Left lung (tissue), 10 donors: ENCODE results near the gene LAMA2. TPM values are rescaled to one million over a fixed set of nuclear protein-coding genes. Genes with fewer than 3 reads are reported as not detected.

Experiments
- ATAC-seq: fragments of 200-7000 bp; cut with Tn5 transposase; one replicate; pipeline ENCODE4 v1.9.1; 2020; ENCODE audit warnings: moderate library complexity
- DNase-seq, 4 donors: peaks; one replicate each; pipeline ENCODE4 v3.0.0-alpha.2; 2013 to 2020
- H3K27ac ChIP-seq, 2 donors: fragments of 200-600 bp; sonication (generic) in 1 of 2; one replicate each; pipeline versions ENCODE4 v1.5.0 to v1.8.0; 2020 to 2021
- H3K27me3 ChIP-seq, 2 donors: fragments of 200-600 bp; sonication (generic) in 1 of 2; one replicate each; pipeline versions ENCODE4 v1.5.0 to v1.8.0; 2020 to 2021
- H3K36me3 ChIP-seq, 2 donors: fragments of 200-600 bp; sonication (generic) in 1 of 2; one replicate each; pipeline versions ENCODE4 v1.5.0 to v1.8.0; 2020 to 2021
- H3K4me1 ChIP-seq, 2 donors: fragments of 200-600 bp; one replicate each; pipeline ENCODE4 v1.8.0; 2021
- H3K4me3 ChIP-seq, 2 donors: fragments of 200-600 bp; sonication (generic) in 1 of 2; one replicate each; pipeline versions ENCODE4 v1.5.0 to v1.8.0; 2020 to 2021; ENCODE audit warnings: mild to moderate bottlenecking in 1 of 2
- H3K9me3 ChIP-seq, 2 donors: fragments of 200-600 bp; sonication (generic) in 1 of 2; one replicate each; pipeline versions ENCODE4 v1.5.0 to v1.8.0; 2020 to 2021
- intact Hi-C, 2 donors: fragments of 100-400 bp; cut with DNase I; formaldehyde crosslinking; loops; one replicate each; pipeline versions ENCODE4 v1.11.2 to v1.14.2; 2022
- polyA plus RNA-seq, 6 donors: library from polyadenylated mRNA; unstranded; fragments of 120-200 nt; gene quantifications; one replicate each; pipeline ENCODE4 v1.2.1, GENCODE V29; 2013; ENCODE audit not compliant: insufficient read length in 6 of 6
- total RNA-seq, 2 donors: library from RNA; stranded (reverse); fragmentation: NEBNext Ultra II Directional; extraction: Animal tissue kit (Norgen Biotek cat#: 25700); gene quantifications; one replicate each; pipeline ENCODE4 v1.2.1, GENCODE V29; 2021
- TF ChIP-seq, protein P1 (sequence below), 2 donors: fragments of 200-600 bp; sonication (generic) in 1 of 2; IDR thresholded peaks; one replicate each; pipeline versions ENCODE4 v1.5.0 to v1.8.0; 2021; ENCODE audit warnings: antibody characterized with exemption in 2 of 2
- donor health status: DM: no; HTN: yes; CAD: no.
- donor health status: DM: no; HTN: no; CAD: no.

The LAMA2 gene
- total and polyA plus RNA-seq, 8 donors, result 32.7 to 91.7 (median 64.7) TPM

- intact Hi-C loops, result no loop called here
- TF ChIP-seq, protein P1, sequence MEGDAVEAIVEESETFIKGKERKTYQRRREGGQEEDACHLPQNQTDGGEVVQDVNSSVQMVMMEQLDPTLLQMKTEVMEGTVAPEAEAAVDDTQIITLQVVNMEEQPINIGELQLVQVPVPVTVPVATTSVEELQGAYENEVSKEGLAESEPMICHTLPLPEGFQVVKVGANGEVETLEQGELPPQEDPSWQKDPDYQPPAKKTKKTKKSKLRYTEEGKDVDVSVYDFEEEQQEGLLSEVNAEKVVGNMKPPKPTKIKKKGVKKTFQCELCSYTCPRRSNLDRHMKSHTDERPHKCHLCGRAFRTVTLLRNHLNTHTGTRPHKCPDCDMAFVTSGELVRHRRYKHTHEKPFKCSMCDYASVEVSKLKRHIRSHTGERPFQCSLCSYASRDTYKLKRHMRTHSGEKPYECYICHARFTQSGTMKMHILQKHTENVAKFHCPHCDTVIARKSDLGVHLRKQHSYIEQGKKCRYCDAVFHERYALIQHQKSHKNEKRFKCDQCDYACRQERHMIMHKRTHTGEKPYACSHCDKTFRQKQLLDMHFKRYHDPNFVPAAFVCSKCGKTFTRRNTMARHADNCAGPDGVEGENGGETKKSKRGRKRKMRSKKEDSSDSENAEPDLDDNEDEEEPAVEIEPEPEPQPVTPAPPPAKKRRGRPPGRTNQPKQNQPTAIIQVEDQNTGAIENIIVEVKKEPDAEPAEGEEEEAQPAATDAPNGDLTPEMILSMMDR (IDR thresholded peaks at IDR 0.05), result no peak
These were observed 326.4 kb downstream of the LAMA2 start for GRCh38 chr6:129209355-129209754.

DNA sequence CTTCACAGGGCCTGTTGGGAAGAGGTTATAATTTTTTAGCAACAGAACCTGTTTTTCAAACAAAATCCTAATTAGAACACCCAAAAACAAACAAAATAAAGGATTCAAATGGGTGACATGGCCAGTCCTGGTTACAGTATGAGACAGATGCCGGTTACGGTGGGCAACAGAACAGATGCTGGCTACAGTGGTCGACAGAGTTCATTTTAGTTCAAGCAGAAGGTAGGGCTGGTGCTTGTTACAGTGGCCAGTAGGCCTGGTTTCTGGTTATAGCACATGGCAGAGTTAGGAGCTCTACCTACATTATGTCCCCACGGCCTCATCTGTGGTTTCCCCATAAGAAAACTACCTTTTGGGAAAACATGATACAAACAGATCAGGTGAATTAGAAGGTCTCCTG is 327.7 kb downstream of the LAMA2 start:
- ATAC-seq (no peak), DNase-seq (no peak)
- no peaks in the 10 kb centered on the region for H3K9me3 ChIP-seq
- H3K27me3 ChIP-seq, result no peaks in the 10 kb centered on the region
- H3K36me3 ChIP-seq, result no peaks in the 10 kb centered on the region
- TF ChIP-seq, protein P1 (IDR thresholded peaks at IDR 0.05), result no peak
- no peak overlapping the region for H3K27ac ChIP-seq
- no peak overlapping the region for H3K4me3 ChIP-seq
- intact Hi-C loops, result no loop called here
- no peaks in the 10 kb centered on the region for H3K4me1 ChIP-seq

More at GRCh38 chr6:129209355-129209754, 326.4 kb downstream of the LAMA2 start:
- ATAC-seq (no peak), DNase-seq (no peak)
- Histone ChIP-seq H3K27me3 (no peaks in the 10 kb centered on the region), H3K9me3 (no peaks in the 10 kb centered on the region), H3K4me3 (no peak overlapping the region), H3K4me1 (no peaks in the 10 kb centered on the region), H3K36me3 (no peaks in the 10 kb centered on the region), H3K27ac (no peak overlapping the region)

- no peaks in the 10 kb centered on the region for H3K27me3 ChIP-seq
- ATAC-seq (no peak), DNase-seq (no peak)
- no peaks in the 10 kb centered on the region for H3K9me3 ChIP-seq
- no peak overlapping the region for H3K27ac ChIP-seq
- H3K4me1 ChIP-seq, result no peaks in the 10 kb centered on the region
- TF ChIP-seq, protein P1 (IDR thresholded peaks at IDR 0.05), result no peak
- H3K36me3 ChIP-seq, result no peaks in the 10 kb centered on the region
- intact Hi-C loops, result no loop called here
- no peak overlapping the region for H3K4me3 ChIP-seq
These were observed 328.7 kb downstream of the LAMA2 start for GRCh38 chr6:129211626-129212025.

DNA sequence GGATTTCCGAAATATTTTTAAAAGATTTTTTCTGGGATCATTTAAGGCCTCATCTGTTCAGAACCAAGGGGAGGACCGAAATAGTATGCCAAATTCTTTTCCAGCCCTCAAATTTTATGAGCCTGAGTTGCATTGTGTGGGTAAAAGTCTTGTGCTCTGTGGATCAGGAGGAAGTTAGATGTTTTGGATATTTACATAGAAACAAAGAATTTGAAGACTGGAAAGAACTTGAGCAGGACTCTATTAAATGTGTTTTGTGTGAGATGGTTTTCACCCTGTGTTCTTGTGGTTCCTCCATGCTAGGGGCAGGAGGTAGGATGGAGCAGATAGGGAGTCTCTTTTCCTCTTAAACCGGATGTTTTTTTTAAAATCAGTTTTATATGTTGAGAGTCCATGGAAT is 329.1 kb downstream of the LAMA2 start:
- Histone ChIP-seq H3K9me3 (no peaks in the 10 kb centered on the region), H3K4me1 (no peaks in the 10 kb centered on the region), H3K4me3 (no peak overlapping the region), H3K36me3 (no peaks in the 10 kb centered on the region), H3K27ac (no peak overlapping the region), H3K27me3 (no peaks in the 10 kb centered on the region)
- DNase-seq, result no peak
- intact Hi-C loops, result no loop called here
- TF ChIP-seq, protein P1 (IDR thresholded peaks at IDR 0.05), result no peak
- no peak for ATAC-seq

DNA sequence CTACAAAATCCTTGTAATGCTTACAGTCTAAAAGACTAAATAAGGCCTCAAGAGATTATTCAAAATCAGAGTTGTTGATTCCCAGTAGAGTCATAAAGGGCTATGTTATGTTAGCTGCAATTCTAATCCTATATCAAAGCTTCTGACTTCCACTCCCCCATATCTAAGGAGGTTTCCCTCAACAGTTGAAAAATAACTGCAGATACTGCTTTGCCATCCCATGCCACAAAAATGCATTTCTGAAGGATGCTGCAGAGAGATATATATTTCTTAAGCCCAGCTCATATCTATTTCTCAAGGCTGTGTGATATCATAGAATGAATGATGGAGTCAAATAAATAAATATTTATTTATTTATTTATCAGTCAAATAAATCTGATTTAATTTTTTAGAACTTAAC is 332.3 kb downstream of the LAMA2 start:
- no peak overlapping the region for H3K27ac ChIP-seq
- H3K4me3 ChIP-seq, result no peak overlapping the region
- no peaks in the 10 kb centered on the region for H3K27me3 ChIP-seq
- no peaks in the 10 kb centered on the region for H3K36me3 ChIP-seq
- intact Hi-C loops, result no loop called here
- H3K4me1 ChIP-seq, result no peaks in the 10 kb centered on the region
- no peak for ATAC-seq
- DNase-seq, result no peak
- no peaks in the 10 kb centered on the region for H3K9me3 ChIP-seq
- TF ChIP-seq, protein P1 (IDR thresholded peaks at IDR 0.05), result no peak
